GM12878 (cell line): ENCODE measurements around the gene RCL1. TPM values are rescaled to one million over a fixed set of nuclear protein-coding genes. Genes with fewer than 3 reads are reported as not detected.
A peak's percentile ranks its signal among the peaks of the same experiment; 100 is the strongest.

ENCODE experiments used
- BHLHE40 ChIP-seq, 2 experiments: fragments of 450-650 bp in 1 of 2; IDR thresholded peaks; 2 replicates each; pipeline ENCODE4 v1.6.1; 2011 to 2017; ENCODE audit warnings: low read depth in 2 of 2, borderline replicate concordance in 1 of 2, improper control_type of control experiment in 1 of 2, low read length in 1 of 2, mild to moderate bottlenecking in 1 of 2
- CEBPB ChIP-seq, 2 experiments: fragments of 150-350 bp in 1 of 2; IDR thresholded peaks; 2 replicates each; pipeline ENCODE4 v1.6.1; 2012 to 2014; ENCODE audit warnings: low read depth in 2 of 2, low read length in 2 of 2, borderline replicate concordance in 1 of 2, inconsistent platforms in 1 of 2
- CREM ChIP-seq: IDR thresholded peaks from 2 replicates; pipeline ENCODE4 v1.6.1; 2014; ENCODE audit warnings: antibody characterized with exemption, low read depth
- E4F1 ChIP-seq: fragments of 450-650 bp; IDR thresholded peaks from 2 replicates; pipeline ENCODE4 v1.6.1; 2018; ENCODE audit warnings: borderline replicate concordance, mild to moderate bottlenecking; ENCODE audit not compliant: partially characterized antibody
- GABPA ChIP-seq: IDR thresholded peaks from 2 replicates; pipeline ENCODE4 v1.6.1; 2014; ENCODE audit warnings: antibody characterized with exemption, low read depth, mild to moderate bottlenecking, inconsistent platforms
- IRF4 ChIP-seq: IDR thresholded peaks from 2 replicates; pipeline ENCODE4 v1.6.1; 2011; ENCODE audit warnings: low read depth, low read length
- NFIC ChIP-seq: IDR thresholded peaks from 2 replicates; pipeline ENCODE4 v1.6.1; 2012; ENCODE audit warnings: low read depth, mild to moderate bottlenecking, inconsistent platforms, low read length, moderate library complexity
- REST ChIP-seq: IDR thresholded peaks from 2 replicates; pipeline ENCODE4 v1.6.1; 2012; ENCODE audit warnings: mild to moderate bottlenecking, low read depth, low read length
- SMAD5 ChIP-seq: IDR thresholded peaks from 2 replicates; pipeline ENCODE4 v1.6.1; 2016; ENCODE audit warnings: antibody characterized with exemption, low read depth
- SREBF1 ChIP-seq: IDR thresholded peaks from 2 replicates; pipeline ENCODE4 v1.6.1; 2012; ENCODE audit warnings: mild to moderate bottlenecking, low read length
- ZNF274 ChIP-seq: IDR thresholded peaks from one replicate; pipeline ENCODE4 v1.8.0; 2011; ENCODE audit not compliant: insufficient read length, insufficient read depth
- ZNF592 ChIP-seq: fragments of 450-650 bp; IDR thresholded peaks from 2 replicates; pipeline ENCODE4 v1.6.1; 2017; ENCODE audit warnings: mild to moderate bottlenecking, moderate library complexity
- ZZZ3 ChIP-seq: IDR thresholded peaks from 2 replicates; pipeline ENCODE4 v1.6.1; 2011; ENCODE audit warnings: low read depth; ENCODE audit not compliant: control insufficient read depth, insufficient read length
- polyA plus RNA-seq, 11 experiments: library from polyadenylated mRNA; depleted of rRNA in 4 of 11; unstranded in 6 of 11; stranded (reverse) in 5 of 11; fragments of >200 nt; fragmentation: Nextera tagmentation in 4 of 11; fragmentation: Illumina TruSeq in 1 of 11; extraction: Ambion mirVana in 4 of 11; extraction: Trizol in 1 of 11; gene quantifications; 1 replicate in 1 of 11; 2 replicates in 10 of 11; pipeline versions ENCODE4 v1.2.1 to v1.2.3, GENCODE V29; 2011 to 2016; ENCODE audit warnings: inconsistent platforms in 2 of 11, missing spikeins in 2 of 11, low read depth in 1 of 11
- total RNA-seq, 4 experiments: library from RNA; depleted of rRNA in 3 of 4; stranded (reverse); fragments of >200 nt in 3 of 4; fragmentation: Illumina TruSeq in 1 of 4; extraction: Trizol in 1 of 4; gene quantifications; 2 replicates each; pipeline versions ENCODE4 v1.2.1 to v1.2.3, GENCODE V29; 2013 to 2021
- TF ChIP-seq, protein P1 (sequence below): fragments of 450-650 bp; formaldehyde crosslinking; IDR thresholded peaks from 2 replicates; pipeline ENCODE4 v1.4.0; 2022; ENCODE audit warnings: mild to moderate bottlenecking, moderate library complexity
- TF ChIP-seq, protein P2 (sequence below): IDR thresholded peaks from 2 replicates; pipeline ENCODE4 v1.6.1; 2011; ENCODE audit warnings: low read depth, low read length, improper control_type of control experiment, borderline replicate concordance

The RCL1 gene
- total and polyA plus RNA-seq, 10 of the 15 experiments (the other 5 are each of a cell fraction or from before 2014, with no cell fraction given) = 21.1 to 46.8 (median 30.5) TPM

DNA sequence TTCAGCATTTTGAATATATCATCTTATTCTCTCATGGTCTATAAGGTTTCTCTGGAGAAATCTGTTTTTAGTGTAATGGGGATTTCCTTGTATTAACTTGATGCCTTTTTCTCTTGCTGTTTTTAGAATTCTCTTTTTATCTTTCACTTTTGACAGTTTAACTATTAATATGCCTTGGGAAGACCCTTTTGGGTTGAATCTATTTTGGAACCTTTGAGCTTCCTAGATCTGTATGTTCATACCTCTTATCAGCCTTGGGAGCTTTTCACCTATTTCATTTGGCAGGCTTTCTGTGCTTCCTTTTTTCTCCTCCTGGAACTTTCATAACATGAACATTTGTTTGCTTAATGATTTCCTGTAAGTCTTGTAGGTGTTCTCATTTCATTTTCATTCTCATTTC is 22.2 kb downstream of the RCL1 start (continued):
- no peak for TF ChIP-seq E4F1
- TF ChIP-seq, protein P1, sequence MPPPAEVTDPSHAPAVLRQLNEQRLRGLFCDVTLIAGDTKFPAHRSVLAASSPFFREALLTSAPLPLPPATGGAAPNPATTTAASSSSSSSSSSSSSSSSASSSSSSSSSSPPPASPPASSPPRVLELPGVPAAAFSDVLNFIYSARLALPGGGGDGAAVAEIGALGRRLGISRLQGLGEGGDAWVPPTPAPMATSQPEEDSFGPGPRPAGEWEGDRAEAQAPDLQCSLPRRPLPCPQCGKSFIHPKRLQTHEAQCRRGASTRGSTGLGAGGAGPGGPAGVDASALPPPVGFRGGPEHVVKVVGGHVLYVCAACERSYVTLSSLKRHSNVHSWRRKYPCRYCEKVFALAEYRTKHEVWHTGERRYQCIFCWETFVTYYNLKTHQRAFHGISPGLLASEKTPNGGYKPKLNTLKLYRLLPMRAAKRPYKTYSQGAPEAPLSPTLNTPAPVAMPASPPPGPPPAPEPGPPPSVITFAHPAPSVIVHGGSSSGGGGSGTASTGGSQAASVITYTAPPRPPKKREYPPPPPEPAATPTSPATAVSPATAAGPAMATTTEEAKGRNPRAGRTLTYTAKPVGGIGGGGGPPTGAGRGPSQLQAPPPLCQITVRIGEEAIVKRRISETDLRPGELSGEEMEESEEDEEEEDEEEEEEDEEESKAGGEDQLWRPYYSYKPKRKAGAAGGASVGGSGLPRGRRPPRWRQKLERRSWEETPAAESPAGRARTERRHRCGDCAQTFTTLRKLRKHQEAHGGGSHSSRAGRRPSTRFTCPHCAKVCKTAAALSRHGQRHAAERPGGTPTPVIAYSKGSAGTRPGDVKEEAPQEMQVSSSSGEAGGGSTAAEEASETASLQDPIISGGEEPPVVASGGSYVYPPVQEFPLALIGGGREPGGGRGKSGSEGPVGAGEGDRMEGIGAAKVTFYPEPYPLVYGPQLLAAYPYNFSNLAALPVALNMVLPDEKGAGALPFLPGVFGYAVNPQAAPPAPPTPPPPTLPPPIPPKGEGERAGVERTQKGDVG = no peak
- 0 out of 4 replicates have a peak, but pooled peaks of 1 of the 2 experiments have one; percentile 16 for TF ChIP-seq BHLHE40 (IDR thresholded peaks at IDR 0.05; ENCODE audit: borderline replicate concordance in 1 of 2, low read depth in 2 of 2, low read length in 1 of 2)
- TF ChIP-seq, protein P2, sequence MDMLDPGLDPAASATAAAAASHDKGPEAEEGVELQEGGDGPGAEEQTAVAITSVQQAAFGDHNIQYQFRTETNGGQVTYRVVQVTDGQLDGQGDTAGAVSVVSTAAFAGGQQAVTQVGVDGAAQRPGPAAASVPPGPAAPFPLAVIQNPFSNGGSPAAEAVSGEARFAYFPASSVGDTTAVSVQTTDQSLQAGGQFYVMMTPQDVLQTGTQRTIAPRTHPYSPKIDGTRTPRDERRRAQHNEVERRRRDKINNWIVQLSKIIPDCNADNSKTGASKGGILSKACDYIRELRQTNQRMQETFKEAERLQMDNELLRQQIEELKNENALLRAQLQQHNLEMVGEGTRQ = no peak
- no peak for TF ChIP-seq ZNF592
- TF ChIP-seq ZZZ3 = no peak
- no peak for TF ChIP-seq ZNF274
- no peak for TF ChIP-seq IRF4
- peak; percentile 53; the same call in 1 of the 2 replicates for TF ChIP-seq CREM
- TF ChIP-seq NFIC = peak; percentile 95
- TF ChIP-seq SMAD5 = no peak
- no peak for TF ChIP-seq REST
- no peak for TF ChIP-seq SREBF1
- peak in 1 of 2 experiments; percentile 85; a peak in 1 of 4 replicates for TF ChIP-seq CEBPB (IDR thresholded peaks at IDR 0.05; ENCODE audit: borderline replicate concordance in 1 of 2, low read depth in 2 of 2, low read length in 2 of 2)
- peak; percentile 51; the same call in 1 of the 2 replicates for TF ChIP-seq GABPA
